HG03354 (cell line): Measurements from ENCODE around the gene FRRS1L.
A peak's percentile ranks its signal among the peaks of the same experiment; 100 is the strongest.

ENCODE experiments used
- ATAC-seq: cut with Tn5 transposase; IDR thresholded peaks from one replicate; pipeline ENCODE4 v1.9.1; 2021; ENCODE audit warnings: mild to moderate bottlenecking; ENCODE audit not compliant: unreplicated experiment, poor library complexity, severe bottlenecking

Gene FRRS1L, protein sequence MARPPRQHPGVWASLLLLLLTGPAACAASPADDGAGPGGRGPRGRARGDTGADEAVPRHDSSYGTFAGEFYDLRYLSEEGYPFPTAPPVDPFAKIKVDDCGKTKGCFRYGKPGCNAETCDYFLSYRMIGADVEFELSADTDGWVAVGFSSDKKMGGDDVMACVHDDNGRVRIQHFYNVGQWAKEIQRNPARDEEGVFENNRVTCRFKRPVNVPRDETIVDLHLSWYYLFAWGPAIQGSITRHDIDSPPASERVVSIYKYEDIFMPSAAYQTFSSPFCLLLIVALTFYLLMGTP

GRCh38 chr9:109166771-109167601 is at the start of gene FRRS1L:
FRRS1L (minus strand) TSS chr9:109167249; CDS start chr9:109167138, 111 bp downstream.
- ATAC-seq, result no peak

DNA sequence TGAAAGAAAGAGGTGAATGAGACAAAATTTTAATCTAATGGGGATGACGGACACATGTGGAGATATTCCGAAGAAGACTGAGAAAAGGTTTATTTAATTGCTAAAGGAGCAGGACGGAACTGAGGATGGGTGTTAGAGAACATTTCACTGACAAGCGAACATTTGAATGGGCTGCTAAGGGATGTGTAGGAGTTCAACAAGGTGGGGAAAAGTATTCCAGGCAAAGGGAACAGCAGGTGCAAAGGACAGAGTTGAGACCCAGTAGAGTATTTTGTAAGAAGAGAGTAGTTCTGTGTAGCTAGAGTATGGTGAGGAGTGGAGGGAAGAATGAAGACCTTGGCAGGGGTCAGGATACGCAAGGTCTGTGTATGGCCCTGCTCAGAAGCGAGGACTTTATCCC is 47.4 kb upstream of the FRRS1L start:
- ATAC-seq, result no peak

GRCh38 chr9:109213285-109214121 is 46.5 kb upstream of the FRRS1L start:
- ATAC-seq, result no peak

DNA sequence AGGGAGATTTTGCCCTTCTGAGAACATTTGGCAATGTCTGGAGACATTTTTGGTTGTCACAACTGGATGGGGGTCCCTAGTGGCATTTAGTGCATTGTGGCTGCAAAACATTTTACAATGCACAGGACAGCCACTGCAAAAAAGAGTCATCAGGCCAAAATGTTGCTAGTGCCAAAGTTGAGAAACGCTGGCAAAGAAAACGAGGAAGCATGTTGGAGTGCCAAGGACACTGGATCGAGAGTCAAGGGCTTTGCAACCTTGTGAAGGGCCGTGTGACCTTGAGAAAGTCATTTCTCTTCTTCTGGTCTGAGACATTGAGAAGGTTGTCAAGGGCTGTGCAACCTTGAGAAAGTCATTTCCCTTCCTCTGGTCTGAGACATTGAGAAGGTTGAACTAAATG is 45.7 kb upstream of the FRRS1L start:
- ATAC-seq, result no peak

DNA sequence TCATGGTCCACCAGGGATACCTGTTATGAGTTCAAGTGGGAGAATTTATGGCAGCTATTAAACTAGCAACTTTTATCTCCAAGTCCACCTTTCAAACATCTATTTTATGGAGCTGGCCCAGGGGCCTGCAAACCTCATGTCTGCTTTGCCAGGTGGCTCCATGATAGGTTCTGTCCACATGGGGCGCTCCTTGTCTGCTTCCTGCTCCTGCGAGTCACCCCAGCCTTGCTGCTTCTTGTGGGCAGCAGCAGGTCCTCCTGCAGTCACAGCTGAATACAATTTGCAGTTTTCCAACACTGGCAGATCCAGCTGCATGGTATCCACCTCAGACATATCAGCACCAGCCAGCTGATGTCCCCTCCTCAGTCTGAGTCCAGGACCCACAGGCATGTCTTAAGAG is 39.6 kb upstream of the FRRS1L start:
- ATAC-seq, result no peak

DNA sequence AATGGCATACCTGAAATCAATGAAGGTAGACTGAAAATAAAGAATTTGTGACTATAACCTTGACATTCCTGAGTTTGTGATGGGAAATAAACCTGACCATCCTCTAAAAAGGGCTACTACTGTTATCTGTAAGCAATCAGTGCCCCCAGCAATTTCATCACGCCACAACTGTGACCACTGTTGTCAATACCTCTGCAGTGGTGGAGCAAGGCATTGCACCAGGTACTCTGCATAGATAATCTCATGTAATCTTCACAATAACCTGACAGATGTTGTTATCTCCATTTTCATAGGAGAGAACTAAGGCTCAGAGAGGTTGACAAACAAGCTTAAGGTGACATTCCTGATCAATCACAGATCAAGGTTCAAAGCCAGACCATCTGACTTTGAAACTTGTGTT is 38.5 kb upstream of the FRRS1L start:
- no peak for ATAC-seq

GRCh38 chr9:109203761-109204360 is 36.8 kb upstream of the FRRS1L start:
- no peak for ATAC-seq

GRCh38 chr9:109199676-109200075 is 32.6 kb upstream of the FRRS1L start:
- ATAC-seq, result no peak

DNA sequence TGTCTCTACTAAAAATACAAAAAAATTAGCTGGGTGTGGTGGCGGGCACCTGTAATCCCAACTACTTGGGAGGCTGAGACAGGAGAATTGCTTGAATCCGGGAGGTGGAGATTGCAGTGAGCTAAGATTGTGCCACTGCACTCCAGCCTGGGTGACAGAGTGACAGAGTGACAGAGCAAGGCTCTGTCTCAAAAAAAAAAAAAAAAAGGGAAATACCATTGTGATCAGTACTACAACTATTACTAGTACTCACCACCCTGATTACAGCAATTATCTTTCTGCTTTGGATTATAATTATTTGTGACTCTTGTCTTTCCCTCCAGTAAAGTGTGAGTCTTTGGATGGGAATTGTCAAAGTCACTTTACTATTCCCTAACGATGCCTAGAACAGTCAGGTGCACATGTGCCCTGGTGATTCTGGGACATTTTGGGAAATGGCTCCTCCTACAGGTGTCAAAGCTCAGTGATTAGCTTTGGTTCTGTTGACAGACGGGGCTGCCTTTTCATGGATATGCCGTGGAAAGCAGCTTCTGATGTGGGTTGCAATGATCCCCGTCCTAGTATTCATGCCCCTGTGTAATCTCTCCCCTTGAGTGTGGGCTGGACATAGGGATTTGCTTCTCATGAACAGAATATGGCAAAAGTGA is 31.8 kb upstream of the FRRS1L start:
- ATAC-seq, result no peak

DNA sequence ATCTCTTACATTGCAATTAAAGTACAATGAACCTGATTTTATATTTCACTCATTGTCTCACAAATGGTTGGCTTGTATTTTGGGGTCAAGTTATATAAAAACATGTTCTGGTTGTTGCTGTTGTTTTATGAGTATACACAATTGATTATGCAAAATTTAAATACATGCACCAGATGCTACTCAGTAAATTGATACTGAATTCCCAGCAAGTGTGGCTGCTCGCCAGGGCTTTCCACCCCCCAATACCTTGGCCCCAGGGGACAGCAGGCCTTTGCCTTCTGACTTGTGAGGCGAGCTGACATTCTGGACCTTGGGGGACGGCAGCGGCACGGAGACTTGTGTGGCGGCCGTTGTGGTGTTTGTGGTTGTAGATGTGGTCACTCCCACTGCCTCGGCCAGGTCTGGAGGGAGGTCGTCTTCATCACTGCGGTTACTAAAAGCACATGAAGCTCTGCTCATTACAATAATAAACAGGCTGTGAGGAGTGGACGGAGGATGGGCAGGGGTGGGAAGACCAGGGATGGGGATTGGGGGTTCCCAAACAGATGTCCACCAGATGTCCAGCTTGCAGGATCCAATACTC is 27.0 kb upstream of the FRRS1L start:
- ATAC-seq, result no peak

DNA sequence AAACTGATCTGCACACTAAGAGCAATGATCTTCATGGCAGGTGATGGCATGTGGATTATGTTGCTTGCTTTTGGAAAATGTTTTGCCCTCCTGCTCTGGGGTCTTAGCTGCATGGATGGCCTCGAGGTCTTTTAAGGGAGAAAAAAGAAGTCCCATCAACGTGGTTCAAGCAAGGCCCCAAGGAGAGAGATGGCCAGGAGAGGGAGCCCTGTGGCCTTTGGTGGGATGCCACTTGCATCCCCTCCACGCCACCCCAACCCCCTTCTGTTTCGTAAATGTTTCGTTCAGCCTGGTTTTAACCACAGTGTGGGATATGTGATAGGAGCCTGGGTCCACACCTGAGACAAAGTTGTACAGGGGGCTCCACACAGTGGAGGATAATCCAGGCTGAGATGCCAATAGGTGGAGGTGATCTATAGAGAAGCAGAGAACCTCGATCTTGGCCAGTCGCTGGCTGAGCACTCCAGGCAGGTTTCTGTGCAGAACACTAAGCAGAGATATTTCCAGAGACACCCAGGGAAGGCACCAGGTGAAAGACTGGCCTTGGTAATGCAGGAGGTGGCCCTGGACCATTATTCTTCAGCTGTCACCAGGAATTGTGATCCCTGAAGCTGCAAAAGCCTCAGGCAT is 25.8 kb upstream of the FRRS1L start:
- no peak for ATAC-seq

- ATAC-seq, result no peak
These were observed 24.7 kb upstream of the FRRS1L start for GRCh38 chr9:109191746-109192145.

- ATAC-seq, result no peak
These were observed 23.1 kb upstream of the FRRS1L start for GRCh38 chr9:109190151-109190550.

- ATAC-seq, result no peak
These were observed 19.9 kb upstream of the FRRS1L start for GRCh38 chr9:109186857-109187520.

GRCh38 chr9:109182940-109183798 is 16.1 kb upstream of the FRRS1L start:
- ATAC-seq, result no peak

DNA sequence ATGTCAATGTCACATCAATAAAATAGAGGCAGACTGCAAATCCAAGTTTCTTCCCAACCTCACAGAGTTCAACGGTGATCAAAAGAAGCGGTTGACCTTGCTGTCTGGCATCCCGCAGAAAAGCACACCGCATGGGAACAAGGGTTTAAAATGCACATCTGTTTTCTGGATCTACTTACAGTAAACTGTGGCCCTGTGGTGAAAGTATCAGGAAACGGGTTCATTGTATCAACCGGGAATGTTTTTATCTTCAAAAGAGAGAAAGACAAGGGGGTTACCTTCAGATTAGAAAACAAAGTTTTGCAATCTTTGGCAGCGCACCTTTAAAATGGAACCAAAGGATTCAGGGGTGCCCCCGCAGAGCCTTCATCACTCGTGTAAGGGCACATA is 15.5 kb upstream of the FRRS1L start:
- ATAC-seq, result no peak

GRCh38 chr9:109181284-109181683 is 14.2 kb upstream of the FRRS1L start:
- ATAC-seq, result peak; percentile 72
